Measurements from ENCODE around the gene ELOB.

The ELOB gene

GRCh38 chr16:2784358-2785100 is 7.4 kb upstream of the ELOB start:
- no peak for DNase-seq (ENCODE audit: extremely low read depth in 1 of 2, low read depth in 1 of 2)

GRCh38 chr16:2783581-2784357 is 6.7 kb upstream of the ELOB start:
- DNase-seq (ENCODE audit: extremely low read depth in 1 of 2, low read depth in 1 of 2), result no peak

- no peak for DNase-seq (ENCODE audit: extremely low read depth in 1 of 2, low read depth in 1 of 2)
These were observed 5.7 kb upstream of the ELOB start for GRCh38 chr16:2782583-2783351.

GRCh38 chr16:2779978-2780898 is 3.2 kb upstream of the ELOB start:
- no peak for DNase-seq (ENCODE audit: extremely low read depth in 1 of 2, low read depth in 1 of 2)

GRCh38 chr16:2779151-2779920 is 2.3 kb upstream of the ELOB start:
- no peak for DNase-seq (ENCODE audit: extremely low read depth in 1 of 2, low read depth in 1 of 2)

- DNase-seq (ENCODE audit: extremely low read depth in 1 of 2, low read depth in 1 of 2), result no peak
These were observed 1.5 kb upstream of the ELOB start for GRCh38 chr16:2778630-2778958.

GRCh38 chr16:2777903-2778629 is 986 bp upstream of the ELOB start:
- no peak for DNase-seq (ENCODE audit: extremely low read depth in 1 of 2, low read depth in 1 of 2)

GRCh38 chr16:2776500-2777139 is 460 bp downstream of the ELOB start:
- no peak for DNase-seq (ENCODE audit: extremely low read depth in 1 of 2, low read depth in 1 of 2)

GRCh38 chr16:2775765-2776499 is 1.1 kb downstream of the ELOB start:
- no peak for DNase-seq (ENCODE audit: extremely low read depth in 1 of 2, low read depth in 1 of 2)

- no peak for DNase-seq (ENCODE audit: extremely low read depth in 1 of 2, low read depth in 1 of 2)
These were observed 1.9 kb downstream of the ELOB start for GRCh38 chr16:2775131-2775716.

- no peak for DNase-seq (ENCODE audit: extremely low read depth in 1 of 2, low read depth in 1 of 2)
These were observed 2.8 kb downstream of the ELOB start for GRCh38 chr16:2774161-2774891.

GRCh38 chr16:2773188-2773968 is 3.7 kb downstream of the ELOB start:
- no peak for DNase-seq (ENCODE audit: extremely low read depth in 1 of 2, low read depth in 1 of 2)

- DNase-seq (ENCODE audit: extremely low read depth in 1 of 2, low read depth in 1 of 2), result no peak
These were observed 5.3 kb downstream of the ELOB start for GRCh38 chr16:2771496-2772402.

GRCh38 chr16:2770057-2770951 is 6.8 kb downstream of the ELOB start:
- DNase-seq (ENCODE audit: extremely low read depth in 1 of 2, low read depth in 1 of 2), result no peak

All from stimulated activated CD8-positive, alpha-beta memory T cell treated with anti-CD3 and anti-CD28 coated beads, Interleukin-7, amount 100 ng/mL, for 48 hours (primary cell).